ENCODE data around the gene CARD19.

- no peak for TF ChIP-seq POLR2AphosphoS5 (IDR thresholded peaks at IDR 0.05)
- TF ChIP-seq CTCF (IDR thresholded peaks at IDR 0.05), result no peak
These were observed 15.6 kb upstream of the CARD19 start for GRCh38 chr9:93080406-93080805.

Data from breast epithelium (tissue), 3 donors.